Parathyroid adenoma (tissue), 2 donors: ENCODE data around the gene ARHGEF1.
"Not testable (repeated sequence)": the region's sequence is repeated elsewhere in the genome, so short reads cannot be mapped to it uniquely, and the experiment has no call there.

Experiments
- H2AFZ ChIP-seq: fragments of 300-600 bp; sonication (generic); one replicate; pipeline ENCODE4 v1.7.0; 2017; ENCODE audit warnings: antibody characterized with exemption, mild to moderate bottlenecking
- H3K27ac ChIP-seq: fragments of 300-600 bp; sonication (generic); one replicate; pipeline ENCODE4 v1.7.0; 2017
- H3K27me3 ChIP-seq: fragments of 300-600 bp; sonication (generic); one replicate; pipeline ENCODE4 v1.7.0; 2017; ENCODE audit warnings: low read length; ENCODE audit not compliant: control insufficient read depth, insufficient read depth
- H3K36me3 ChIP-seq: fragments of 300-600 bp; sonication (generic); one replicate; pipeline ENCODE4 v1.7.0; 2017; ENCODE audit warnings: low read length; ENCODE audit not compliant: control insufficient read depth, insufficient read depth
- H3K4me1 ChIP-seq: fragments of 300-600 bp; sonication (generic); one replicate; pipeline ENCODE4 v1.7.0; 2017; ENCODE audit warnings: control low read depth
- H3K4me2 ChIP-seq: fragments of 300-600 bp; sonication (generic); one replicate; pipeline ENCODE4 v1.7.0; 2017; ENCODE audit warnings: low read length
- H3K4me3 ChIP-seq: fragments of 300-600 bp; sonication (generic); one replicate; pipeline ENCODE4 v1.7.0; 2017; ENCODE audit warnings: low read depth, low read length
- H3K79me2 ChIP-seq: fragments of 300-600 bp; sonication (generic); one replicate; pipeline ENCODE4 v1.7.0; 2017; ENCODE audit warnings: control low read depth
- H3K9ac ChIP-seq: fragments of 300-600 bp; sonication (generic); one replicate; pipeline ENCODE4 v1.7.0; 2017; ENCODE audit warnings: mild to moderate bottlenecking
- H3K9me3 ChIP-seq: fragments of 300-600 bp; sonication (generic); one replicate; pipeline ENCODE4 v1.7.0; 2017; ENCODE audit warnings: low read length; ENCODE audit not compliant: control insufficient read depth
- CTCF ChIP-seq: fragments of 300-600 bp; sonication (generic); IDR thresholded peaks from one replicate; pipeline ENCODE4 v1.7.0; 2017; ENCODE audit warnings: antibody characterized with exemption, mild to moderate bottlenecking
- donor health status: primary hyperparathyroidism.

ARHGEF1 gene

GRCh38 chr19:41871573-41872383 lies 11.2 kb upstream of the ARHGEF1 start:
- Histone ChIP-seq H3K4me2 (no peak overlapping the region), H3K4me3 (no peak overlapping the region), H3K79me2 (peaks cover under 1% of the 10 kb centered on the region), H3K36me3 (no peaks in the 10 kb centered on the region), H3K27ac (no peak overlapping the region), H3K9ac (no peak overlapping the region), H3K27me3 (no peaks in the 10 kb centered on the region), H3K9me3 (no peaks in the 10 kb centered on the region), H2AFZ (no peak overlapping the region), H3K4me1 (peaks cover 9% of the 10 kb centered on the region)
- TF ChIP-seq CTCF: no peak

- Histone ChIP-seq H3K27me3 (no peaks in the 10 kb centered on the region), H3K27ac (no peak overlapping the region), H3K36me3 (no peaks in the 10 kb centered on the region), H3K4me1 (peaks cover 9% of the 10 kb centered on the region), H3K4me3 (no peak overlapping the region), H3K9ac (no peak overlapping the region), H2AFZ (no peak overlapping the region), H3K4me2 (no peak overlapping the region), H3K9me3 (no peaks in the 10 kb centered on the region), H3K79me2 (no peaks in the 10 kb centered on the region)
- TF ChIP-seq CTCF: no peak
Measured at GRCh38 chr19:41872384-41872774, 10.6 kb upstream of the ARHGEF1 start.

- H3K27ac ChIP-seq: no peak overlapping the region
- H2AFZ ChIP-seq: no peak overlapping the region
- H3K4me2 ChIP-seq: no peak overlapping the region
- H3K79me2 ChIP-seq: no peaks in the 10 kb centered on the region
- no peak overlapping the region for H3K9ac ChIP-seq
- no peaks in the 10 kb centered on the region for H3K9me3 ChIP-seq
- peak; percentile 86 for TF ChIP-seq CTCF
- H3K4me1 ChIP-seq: peaks cover 5% of the 10 kb centered on the region
- no peaks in the 10 kb centered on the region for H3K36me3 ChIP-seq
- no peaks in the 10 kb centered on the region for H3K27me3 ChIP-seq
- H3K4me3 ChIP-seq: no peak overlapping the region
Measured at GRCh38 chr19:41872775-41873647, 10.0 kb upstream of the ARHGEF1 start.

GRCh38 chr19:41875973-41876372 lies 7.0 kb upstream of the ARHGEF1 start:
- H3K36me3 ChIP-seq, H2AFZ ChIP-seq, H3K27me3 ChIP-seq, H3K4me2 ChIP-seq, H3K9me3 ChIP-seq, H3K79me2 ChIP-seq, H3K9ac ChIP-seq, H3K4me1 ChIP-seq, H3K4me3 ChIP-seq, H3K27ac ChIP-seq: not testable (repeated sequence)
